Neural progenitor cell (in vitro differentiated cells): ENCODE data around the gene MRGPRE.

Experiments
- CTCF ChIP-seq: fragments of 200-600 bp; sonication (generic); IDR thresholded peaks from 2 replicates; pipeline ENCODE4 v1.5.1; 2017; ENCODE audit warnings: antibody characterized with exemption, mild to moderate bottlenecking
- EZH2 ChIP-seq: fragments of 200-600 bp; sonication (generic); IDR thresholded peaks from 2 replicates; pipeline ENCODE4 v1.6.1; 2017; ENCODE audit warnings: antibody characterized with exemption, mild to moderate bottlenecking, moderate library complexity
- EZH2phosphoT487 ChIP-seq: fragments of 200-600 bp; sonication (generic); IDR thresholded peaks from 2 replicates; pipeline ENCODE4 v1.6.1; 2017; ENCODE audit warnings: antibody characterized with exemption

- TF ChIP-seq CTCF (no peak), EZH2 (no peak), EZH2phosphoT487 (no peak)
Measured at GRCh38 chr11:3189886-3190583, 42.2 kb downstream of the MRGPRE start.
